Measurements from ENCODE around the gene PALM2AKAP2.

PALM2AKAP2 gene

GRCh38 chr9:109775516-109775915, 4.5 kb upstream of the PALM2AKAP2 start:
- DNase-seq, result no peak

- DNase-seq, result no peak
Observed at GRCh38 chr9:109776391-109776790, 3.6 kb upstream of the PALM2AKAP2 start.

- DNase-seq, result no peak
Observed at GRCh38 chr9:109780453-109781033, 545 bp downstream of the PALM2AKAP2 start.

GRCh38 chr9:109781086-109781485, 1.1 kb downstream of the PALM2AKAP2 start:
- no peak for DNase-seq

- no peak for DNase-seq
Observed at GRCh38 chr9:109781541-109782197, 1.7 kb downstream of the PALM2AKAP2 start.

- no peak for DNase-seq
Observed at GRCh38 chr9:109787735-109788134, 7.7 kb downstream of the PALM2AKAP2 start.

GRCh38 chr9:109789556-109789955, 9.6 kb downstream of the PALM2AKAP2 start:
- DNase-seq, result no peak

GRCh38 chr9:109789971-109790370, 10.0 kb downstream of the PALM2AKAP2 start:
- no peak for DNase-seq

GRCh38 chr9:109791003-109791677, 11.1 kb downstream of the PALM2AKAP2 start:
- DNase-seq, result no peak

GRCh38 chr9:109791747-109792146, 11.7 kb downstream of the PALM2AKAP2 start:
- DNase-seq, result no peak

- DNase-seq, result no peak
Observed at GRCh38 chr9:109792951-109793546, 13.1 kb downstream of the PALM2AKAP2 start.

GRCh38 chr9:109793921-109794320, 13.9 kb downstream of the PALM2AKAP2 start:
- no peak for DNase-seq

GRCh38 chr9:109794361-109795012, 14.5 kb downstream of the PALM2AKAP2 start:
- no peak for DNase-seq

GRCh38 chr9:109795613-109796012, 15.6 kb downstream of the PALM2AKAP2 start:
- DNase-seq, result no peak

- no peak for DNase-seq
Observed at GRCh38 chr9:109796078-109796477, 16.1 kb downstream of the PALM2AKAP2 start.

- DNase-seq, result no peak
Observed at GRCh38 chr9:109797006-109797405, 17.0 kb downstream of the PALM2AKAP2 start.

- DNase-seq, result no peak
Observed at GRCh38 chr9:109797509-109797908, 17.5 kb downstream of the PALM2AKAP2 start.

- DNase-seq, result no peak
Observed at GRCh38 chr9:109799141-109799540, 19.1 kb downstream of the PALM2AKAP2 start.

- no peak for DNase-seq
Observed at GRCh38 chr9:109799792-109800191, 19.8 kb downstream of the PALM2AKAP2 start.

- DNase-seq, result no peak
Observed at GRCh38 chr9:109801484-109801883, 21.5 kb downstream of the PALM2AKAP2 start.

GRCh38 chr9:109802491-109802890, 22.5 kb downstream of the PALM2AKAP2 start:
- DNase-seq, result no peak

GRCh38 chr9:109805050-109805449, 25.1 kb downstream of the PALM2AKAP2 start:
- no peak for DNase-seq

- DNase-seq, result no peak
Observed at GRCh38 chr9:109806506-109807115, 26.6 kb downstream of the PALM2AKAP2 start.

Data from AML-193 (cell line).